SK-N-SH (cell line): ENCODE data around the gene TMEM163. TPM values are rescaled to one million over a fixed set of nuclear protein-coding genes. Genes with fewer than 3 reads are reported as not detected.

Experiments
- CTCF ChIA-PET: fragments of 300-600, 350-600 bp; formaldehyde crosslinking; extraction: SDS; loops from one replicate; lab custom pipeline; 2021; lab: Yijun Ruan, JAX
- POLR2A ChIA-PET: fragments of 350-600 bp; sonication (Branson Sonifier 250); formaldehyde crosslinking; extraction: SDS; loops from one replicate; lab custom pipeline; 2020; ENCODE audit warnings: antibody characterized with exemption, inconsistent platforms; lab: Yijun Ruan, JAX
- DNase-seq: peaks from one replicate; pipeline ENCODE4 v3.0.0; 2012
- H2AFZ ChIP-seq: fragments of 200-600 bp; sonication (generic); 2 replicates; pipeline ENCODE4 v1.8.1; 2016; ENCODE audit warnings: antibody characterized with exemption, mild to moderate bottlenecking, low read depth
- H3F3A ChIP-seq: fragments of 200-600 bp; sonication (generic); replicated peaks from 2 replicates; pipeline ENCODE3; 2016; ENCODE audit warnings: antibody characterized with exemption, mild to moderate bottlenecking; ENCODE audit not compliant: insufficient read depth
- H3K27ac ChIP-seq, 2 experiments: fragments of 200-500 bp in 1 of 2; fragments of 200-600 bp in 1 of 2; sonication (Bioruptor generic) in 1 of 2; sonication (generic), shearing (Covaris generic) in 1 of 2; 2 replicates each; pipeline versions ENCODE4 v1.5.1 to v1.6.1; 2014 to 2016; ENCODE audit warnings: low read depth in 2 of 2, inconsistent platforms in 1 of 2, low read length in 1 of 2, mild to moderate bottlenecking in 1 of 2, mixed read lengths in 1 of 2
- H3K27me3 ChIP-seq: fragments of 200-600 bp; sonication (generic), shearing (Covaris generic); 2 replicates; pipeline ENCODE4 v1.6.1; 2016; ENCODE audit warnings: mixed run types; ENCODE audit not compliant: insufficient read depth
- H3K36me3 ChIP-seq, 2 experiments: fragments of 200-500 bp in 1 of 2; fragments of 200-600 bp in 1 of 2; sonication (Bioruptor generic) in 1 of 2; sonication (generic) in 1 of 2; replicated peaks in 1 of 2; 2 replicates each; pipeline versions ENCODE3 to v1.5.1; 2014 to 2016; ENCODE audit warnings: low read length in 1 of 2, mild to moderate bottlenecking in 1 of 2; ENCODE audit not compliant: insufficient read depth in 2 of 2, control insufficient read depth in 1 of 2
- H3K4me1 ChIP-seq, 2 experiments: fragments of 200-500 bp in 1 of 2; fragments of 200-600 bp in 1 of 2; sonication (Bioruptor generic) in 1 of 2; sonication (generic), shearing (Covaris generic) in 1 of 2; 2 replicates each; pipeline versions ENCODE4 v1.5.1 to v1.6.1; 2014 to 2016; ENCODE audit warnings: low read depth in 1 of 2, low read length in 1 of 2, mixed run types in 1 of 2; ENCODE audit not compliant: insufficient read depth in 2 of 2, control insufficient read depth in 1 of 2
- H3K4me2 ChIP-seq: fragments of 200-600 bp; sonication (generic), shearing (Covaris generic); 2 replicates; pipeline ENCODE4 v1.6.1; 2017; ENCODE audit warnings: mixed run types
- H3K4me3 ChIP-seq, 2 experiments: fragments of 200-500 bp in 1 of 2; fragments of 200-600 bp in 1 of 2; sonication (Bioruptor generic) in 1 of 2; sonication (generic), shearing (Covaris generic) in 1 of 2; 2 replicates each; pipeline versions ENCODE4 v1.5.1 to v1.8.1; 2014 to 2016; ENCODE audit warnings: low read depth in 2 of 2, inconsistent platforms in 1 of 2, low read length in 1 of 2, mild to moderate bottlenecking in 1 of 2, mixed read lengths in 1 of 2, moderate library complexity in 1 of 2
- H3K79me2 ChIP-seq: fragments of 200-600 bp; sonication (generic); 2 replicates; pipeline ENCODE4 v1.8.1; 2017; ENCODE audit warnings: mild to moderate bottlenecking; ENCODE audit not compliant: insufficient read depth
- H3K9ac ChIP-seq: fragments of 200-600 bp; sonication (generic); 2 replicates; pipeline ENCODE4 v1.6.1; 2017; ENCODE audit warnings: mixed run types
- H3K9me2 ChIP-seq: fragments of 200-600 bp; sonication (generic); 2 replicates; pipeline ENCODE4 v1.6.1; 2017; ENCODE audit warnings: mixed run types
- H3K9me3 ChIP-seq: fragments of 200-600 bp; sonication (generic); 2 replicates; pipeline ENCODE4 v1.6.1; 2017; ENCODE audit warnings: mixed run types, mild to moderate bottlenecking, moderate library complexity
- H4K20me1 ChIP-seq: fragments of 200-600 bp; sonication (generic); 2 replicates; pipeline ENCODE4 v1.6.1; 2017; ENCODE audit warnings: mild to moderate bottlenecking, mixed run types; ENCODE audit not compliant: insufficient read depth
- CTCF ChIP-seq: fragments of 200-600 bp; sonication (generic); IDR thresholded peaks from 2 replicates; pipeline ENCODE4 v1.6.1; 2017; ENCODE audit warnings: antibody characterized with exemption, mild to moderate bottlenecking, moderate library complexity
- ELF1 ChIP-seq: IDR thresholded peaks from 2 replicates; pipeline ENCODE4 v1.4.0; 2012
- EP300 ChIP-seq, 2 experiments: IDR thresholded peaks; 2 replicates each; pipeline versions ENCODE4 v1.4.0 to v1.6.1; 2012; ENCODE audit warnings: borderline replicate concordance in 1 of 2, low read depth in 1 of 2, low read length in 1 of 2
- FOXM1 ChIP-seq: IDR thresholded peaks from 2 replicates; pipeline ENCODE4 v1.4.0; 2012; ENCODE audit warnings: low read depth, mild to moderate bottlenecking
- GATA2 ChIP-seq: sonication (generic); formaldehyde crosslinking; IDR thresholded peaks from 2 replicates; pipeline ENCODE4 v1.5.0; 2020; ENCODE audit warnings: mild to moderate bottlenecking, missing genetic modification reagents
- MAX ChIP-seq: IDR thresholded peaks from 2 replicates; pipeline ENCODE4 v1.4.0; 2012; ENCODE audit warnings: low read depth
- MXI1 ChIP-seq: IDR thresholded peaks from 2 replicates; pipeline ENCODE4 v1.6.1; 2012; ENCODE audit warnings: mild to moderate bottlenecking, low read depth, low read length, improper control_type of control experiment
- POLR2AphosphoS5 ChIP-seq: IDR thresholded peaks from 2 replicates; pipeline ENCODE4 v1.6.1; 2012; ENCODE audit warnings: low read depth, low read length
- REST ChIP-seq: IDR thresholded peaks from 2 replicates; pipeline ENCODE4 v1.6.1; 2012; ENCODE audit warnings: mild to moderate bottlenecking, low read depth, low read length, moderate library complexity
- RFX5 ChIP-seq: IDR thresholded peaks from 2 replicates; pipeline ENCODE4 v1.6.1; 2012; ENCODE audit warnings: mild to moderate bottlenecking, improper control_type of control experiment, low read length
- SIN3A ChIP-seq: IDR thresholded peaks from 2 replicates; pipeline ENCODE4 v1.6.1; 2012; ENCODE audit warnings: low read depth, mild to moderate bottlenecking, low read length, moderate library complexity, borderline replicate concordance
- TCF12 ChIP-seq: IDR thresholded peaks from 2 replicates; pipeline ENCODE4 v1.4.0; 2012
- USF1 ChIP-seq: IDR thresholded peaks from 2 replicates; pipeline ENCODE4 v1.4.0; 2012; ENCODE audit warnings: low read depth, borderline replicate concordance
- WGBS: methylation state at CpG from one replicate; pipeline ENCODE4 v1.1.6; 2017; ENCODE audit warnings: low lambda C conversion rate; 5-methylcytosine and 5-hydroxymethylcytosine counted together
- polyA plus RNA-seq, 3 experiments: library from polyadenylated mRNA; depleted of rRNA; stranded (reverse); fragments of >200 nt; gene quantifications; 2 replicates each; pipeline ENCODE4 v1.2.3, GENCODE V29; 2012

The TMEM163 gene
- polyA plus RNA-seq, 1 of the 3 experiments (the other 2 are of a cell fraction) = not detected

GRCh38 chr2:134711692-134712091 lies 7.1 kb downstream of the TMEM163 start:
- TF ChIP-seq RFX5 = no peak
- TF ChIP-seq TCF12 = no peak
- TF ChIP-seq POLR2AphosphoS5 = no peak
- no peak for TF ChIP-seq ELF1
- TF ChIP-seq SIN3A = no peak
- no peak for TF ChIP-seq EP300 (IDR thresholded peaks at IDR 0.05; ENCODE audit: borderline replicate concordance in 1 of 2, low read depth in 1 of 2, low read length in 1 of 2)
- TF ChIP-seq CTCF = no peak
- TF ChIP-seq MXI1 = no peak
- no peak for TF ChIP-seq GATA2 (CRISPR knock-in tag)
- no peak for TF ChIP-seq MAX
- TF ChIP-seq USF1 = no peak
- TF ChIP-seq FOXM1 = no peak
- no peak for TF ChIP-seq REST
- H2AFZ ChIP-seq = no peak overlapping the region
- no peak for DNase-seq
- no peaks in the 10 kb centered on the region for H4K20me1 ChIP-seq
- ChIA-PET CTCF (interaction anchor here (0.7 to 1.8 kb wide), 2 partner anchors 221 to 251 kb away, joined by 3 to 5 read pairs; no protein-coding TSS in a partner anchor), POLR2A (interaction anchor here (0.6 kb wide), 1 partner anchor 23 kb away, joined by 3 read pairs; no protein-coding TSS in a partner anchor)
- H3K9me2 ChIP-seq = no peaks in the 10 kb centered on the region
- no peaks in the 10 kb centered on the region for H3K9me3 ChIP-seq
- no peak overlapping the region for H3K4me3 ChIP-seq
- H3K36me3 ChIP-seq = no peaks in the 10 kb centered on the region
- H3F3A ChIP-seq = no peaks in the 10 kb centered on the region
- no peaks in the 10 kb centered on the region; a peak in 1 of 4 replicates for H3K4me1 ChIP-seq
- H3K79me2 ChIP-seq = no peaks in the 10 kb centered on the region
- H3K27me3 ChIP-seq = peaks cover under 1% of the 10 kb centered on the region; the same call in 1 of the 2 replicates
- H3K9ac ChIP-seq = no peak overlapping the region
- WGBS = 39% methylated on average over 3 of the region's 3 CpGs
- H3K4me2 ChIP-seq = no peak overlapping the region
- H3K27ac ChIP-seq = no peak overlapping the region
